Neutrophil (primary cell): ENCODE data around the gene XPNPEP1.

Experiments used
- H3K27ac ChIP-seq: fragments of 200-600 bp; sonication (generic); 2 replicates; pipeline ENCODE4 v1.5.1; 2016; ENCODE audit warnings: mild to moderate bottlenecking, moderate library complexity
- H3K27me3 ChIP-seq: fragments of 200-600 bp; sonication (generic); 2 replicates; pipeline ENCODE4 v1.6.0; 2016; ENCODE audit warnings: mild to moderate bottlenecking
- H3K36me3 ChIP-seq: fragments of 200-600 bp; sonication (generic); 2 replicates; pipeline ENCODE4 v1.5.1; 2017
- H3K4me1 ChIP-seq, 2 experiments: fragments of 200-600 bp in 1 of 2; sonication (generic) in 1 of 2; 1 replicate in 1 of 2; 2 replicates in 1 of 2; pipeline versions ENCODE4 v1.5.1 to v1.6.1; 2013 to 2016; ENCODE audit warnings: low read depth in 1 of 2, low read length in 1 of 2, mild to moderate bottlenecking in 1 of 2, moderate library complexity in 1 of 2; ENCODE audit not compliant: control insufficient read depth in 1 of 2, insufficient read depth in 1 of 2
- H3K4me3 ChIP-seq, 2 experiments: fragments of 200-600 bp in 1 of 2; sonication (generic) in 1 of 2; 1 replicate in 1 of 2; 2 replicates in 1 of 2; pipeline ENCODE4 v1.5.1; 2013 to 2016; ENCODE audit warnings: low read depth in 1 of 2, low read length in 1 of 2, mild to moderate bottlenecking in 1 of 2, moderate library complexity in 1 of 2
- H3K9me3 ChIP-seq: fragments of 200-600 bp; sonication (generic); 2 replicates; pipeline ENCODE4 v1.5.1; 2016
- CTCF ChIP-seq: fragments of 200-600 bp; sonication (generic); IDR thresholded peaks from 2 replicates; pipeline ENCODE4 v1.5.1; 2016; ENCODE audit warnings: antibody characterized with exemption

Gene XPNPEP1

GRCh38 chr10:109862041-109862440 is 61.3 kb downstream of the XPNPEP1 start:
- H3K9me3 ChIP-seq, result no peaks in the 10 kb centered on the region
- no peak overlapping the region for H3K4me3 ChIP-seq
- no peak for TF ChIP-seq CTCF
- no peak overlapping the region for H3K27ac ChIP-seq
- H3K27me3 ChIP-seq, result no peaks in the 10 kb centered on the region
- H3K4me1 ChIP-seq, result no peaks in the 10 kb centered on the region
- H3K36me3 ChIP-seq, result peaks cover 26% of the 10 kb centered on the region

- no peak for TF ChIP-seq CTCF
- H3K36me3 ChIP-seq, result peaks cover 17% of the 10 kb centered on the region
- H3K27ac ChIP-seq, result no peak overlapping the region
- H3K4me1 ChIP-seq, result no peaks in the 10 kb centered on the region
- no peaks in the 10 kb centered on the region for H3K27me3 ChIP-seq
- H3K4me3 ChIP-seq, result no peak overlapping the region
- no peaks in the 10 kb centered on the region for H3K9me3 ChIP-seq
Measured at GRCh38 chr10:109861081-109861480, 62.2 kb downstream of the XPNPEP1 start.

GRCh38 chr10:109859221-109859620 is 64.1 kb downstream of the XPNPEP1 start:
- no peaks in the 10 kb centered on the region for H3K36me3 ChIP-seq
- H3K4me3 ChIP-seq, result no peak overlapping the region
- no peak overlapping the region for H3K27ac ChIP-seq
- H3K4me1 ChIP-seq, result no peaks in the 10 kb centered on the region
- no peak for TF ChIP-seq CTCF
- H3K9me3 ChIP-seq, result no peaks in the 10 kb centered on the region
- no peaks in the 10 kb centered on the region for H3K27me3 ChIP-seq

- no peaks in the 10 kb centered on the region for H3K9me3 ChIP-seq
- H3K4me1 ChIP-seq, result no peaks in the 10 kb centered on the region
- TF ChIP-seq CTCF, result no peak
- H3K27me3 ChIP-seq, result no peaks in the 10 kb centered on the region
- H3K27ac ChIP-seq, result no peak overlapping the region
- H3K36me3 ChIP-seq, result no peaks in the 10 kb centered on the region
- no peak overlapping the region for H3K4me3 ChIP-seq
Measured at GRCh38 chr10:109855746-109856145, 67.6 kb downstream of the XPNPEP1 start.

GRCh38 chr10:109853921-109854320 is 69.4 kb downstream of the XPNPEP1 start:
- TF ChIP-seq CTCF, result no peak
- Histone ChIP-seq H3K36me3 (no peaks in the 10 kb centered on the region), H3K27ac (no peak overlapping the region), H3K4me3 (no peak overlapping the region), H3K9me3 (no peaks in the 10 kb centered on the region), H3K27me3 (peaks cover 8% of the 10 kb centered on the region), H3K4me1 (no peaks in the 10 kb centered on the region)

GRCh38 chr10:109852475-109853037 is 70.8 kb downstream of the XPNPEP1 start:
- no peaks in the 10 kb centered on the region for H3K36me3 ChIP-seq
- peaks cover 17% of the 10 kb centered on the region for H3K27me3 ChIP-seq
- no peak overlapping the region for H3K4me3 ChIP-seq
- TF ChIP-seq CTCF, result peak; percentile 19
- no peaks in the 10 kb centered on the region for H3K4me1 ChIP-seq
- H3K9me3 ChIP-seq, result no peaks in the 10 kb centered on the region
- no peak overlapping the region for H3K27ac ChIP-seq
